Renal cortical epithelial cell (primary cell): Measurements from ENCODE around the gene GNAZ. TPM values are rescaled to one million over a fixed set of nuclear protein-coding genes. Genes with fewer than 3 reads are reported as not detected.

Experiments
- DNase-seq: peaks from one replicate; pipeline ENCODE4 v3.0.0-alpha.2; 2011; ENCODE audit warnings: low read depth
- total RNA-seq: library from RNA; depleted of rRNA; stranded (reverse); fragments of >200 nt; gene quantifications from 2 replicates; pipeline ENCODE4 v1.2.3, GENCODE V29; 2014

Gene GNAZ
- total RNA-seq, 1 donor from 2014 or later, result 2.0 TPM

GRCh38 chr22:23092217-23092955 is 22.1 kb downstream of the GNAZ start:
- no peak for DNase-seq

- no peak for DNase-seq
Observed at GRCh38 chr22:23093051-23093788, 22.9 kb downstream of the GNAZ start.

GRCh38 chr22:23094260-23094659 is 23.9 kb downstream of the GNAZ start:
- no peak for DNase-seq

GRCh38 chr22:23094695-23095681 is 24.7 kb downstream of the GNAZ start:
- no peak for DNase-seq

GRCh38 chr22:23095733-23096342 is 25.5 kb downstream of the GNAZ start:
- DNase-seq, result no peak

GRCh38 chr22:23097412-23098229 is 27.3 kb downstream of the GNAZ start:
- no peak for DNase-seq

- no peak for DNase-seq
Observed at GRCh38 chr22:23098230-23098705, 27.9 kb downstream of the GNAZ start.

- no peak for DNase-seq
Observed at GRCh38 chr22:23098718-23099530, 28.6 kb downstream of the GNAZ start.

GRCh38 chr22:23099531-23099804 is 29.1 kb downstream of the GNAZ start:
- DNase-seq, result no peak

- DNase-seq, result no peak
Observed at GRCh38 chr22:23100124-23100801, 29.9 kb downstream of the GNAZ start.

- no peak for DNase-seq
Observed at GRCh38 chr22:23101524-23101923, 31.2 kb downstream of the GNAZ start.

GRCh38 chr22:23102002-23102655 is 31.8 kb downstream of the GNAZ start:
- no peak for DNase-seq

GRCh38 chr22:23102776-23103175 is 32.5 kb downstream of the GNAZ start:
- no peak for DNase-seq

GRCh38 chr22:23103199-23103954 is 33.1 kb downstream of the GNAZ start:
- DNase-seq, result no peak

GRCh38 chr22:23104187-23104971 is 34.1 kb downstream of the GNAZ start:
- DNase-seq, result no peak

- no peak for DNase-seq
Observed at GRCh38 chr22:23105304-23105703, 35.0 kb downstream of the GNAZ start.

- DNase-seq, result no peak
Observed at GRCh38 chr22:23105919-23106318, 35.6 kb downstream of the GNAZ start.
